NT2/D1 (cell line): ENCODE results near the gene PHACTR3.

Experiments used
- DNase-seq: peaks from one replicate; pipeline ENCODE4 v3.0.0-alpha.2; 2011; ENCODE audit warnings: low read depth, low spot score
- H3K27me3 ChIP-seq: 2 replicates; pipeline ENCODE4 v1.6.0; 2011; ENCODE audit warnings: mild to moderate bottlenecking; ENCODE audit not compliant: insufficient read length, insufficient read depth
- H3K36me3 ChIP-seq: 2 replicates; pipeline ENCODE4 v1.6.1; 2011; ENCODE audit warnings: mild to moderate bottlenecking, low read length, mixed read lengths; ENCODE audit not compliant: insufficient read depth, insufficient read length
- H3K4me1 ChIP-seq: 2 replicates; pipeline ENCODE4 v1.5.1; 2011; ENCODE audit not compliant: insufficient read depth, insufficient read length
- H3K4me3 ChIP-seq: 2 replicates; pipeline ENCODE4 v1.5.1; 2011; ENCODE audit warnings: low read depth; ENCODE audit not compliant: insufficient read length
- H3K9ac ChIP-seq: 2 replicates; pipeline ENCODE4 v1.6.0; 2011; ENCODE audit warnings: low read depth; ENCODE audit not compliant: insufficient read length
- H3K9me3 ChIP-seq: 2 replicates; pipeline ENCODE4 v1.5.1; 2011; ENCODE audit warnings: mild to moderate bottlenecking, low read length; ENCODE audit not compliant: insufficient read depth
- SUZ12 ChIP-seq: IDR thresholded peaks from 2 replicates; pipeline ENCODE4 v1.6.1; 2011; ENCODE audit not compliant: insufficient read length, insufficient read depth; ENCODE audit errors: extremely low read depth
- YY1 ChIP-seq: IDR thresholded peaks from 2 replicates; pipeline ENCODE4 v1.6.1; 2011; ENCODE audit not compliant: insufficient read length, insufficient read depth
- ZNF274 ChIP-seq: IDR thresholded peaks from 2 replicates; pipeline ENCODE4 v1.6.1; 2011; ENCODE audit warnings: mild to moderate bottlenecking, low read depth, low read length

PHACTR3 gene

GRCh38 chr20:59723607-59724456, 119.5 kb downstream of the PHACTR3 start:
- TF ChIP-seq SUZ12: no peak
- no peak for TF ChIP-seq YY1
- TF ChIP-seq ZNF274: no peak
- Histone ChIP-seq H3K27me3 (peaks cover 13% of the 10 kb centered on the region), H3K4me3 (no peak overlapping the region), H3K4me1 (no peaks in the 10 kb centered on the region), H3K9ac (no peak overlapping the region), H3K9me3 (no peaks in the 10 kb centered on the region), H3K36me3 (no peaks in the 10 kb centered on the region)
- no peak for DNase-seq

- TF ChIP-seq YY1 (no peak), ZNF274 (no peak), SUZ12 (no peak)
- Histone ChIP-seq H3K9ac (no peak overlapping the region), H3K36me3 (no peaks in the 10 kb centered on the region), H3K4me3 (no peak overlapping the region), H3K27me3 (peaks cover 13% of the 10 kb centered on the region), H3K4me1 (no peaks in the 10 kb centered on the region), H3K9me3 (no peaks in the 10 kb centered on the region)
- DNase-seq: no peak
Observed at GRCh38 chr20:59724457-59725366, 120.4 kb downstream of the PHACTR3 start.

DNA sequence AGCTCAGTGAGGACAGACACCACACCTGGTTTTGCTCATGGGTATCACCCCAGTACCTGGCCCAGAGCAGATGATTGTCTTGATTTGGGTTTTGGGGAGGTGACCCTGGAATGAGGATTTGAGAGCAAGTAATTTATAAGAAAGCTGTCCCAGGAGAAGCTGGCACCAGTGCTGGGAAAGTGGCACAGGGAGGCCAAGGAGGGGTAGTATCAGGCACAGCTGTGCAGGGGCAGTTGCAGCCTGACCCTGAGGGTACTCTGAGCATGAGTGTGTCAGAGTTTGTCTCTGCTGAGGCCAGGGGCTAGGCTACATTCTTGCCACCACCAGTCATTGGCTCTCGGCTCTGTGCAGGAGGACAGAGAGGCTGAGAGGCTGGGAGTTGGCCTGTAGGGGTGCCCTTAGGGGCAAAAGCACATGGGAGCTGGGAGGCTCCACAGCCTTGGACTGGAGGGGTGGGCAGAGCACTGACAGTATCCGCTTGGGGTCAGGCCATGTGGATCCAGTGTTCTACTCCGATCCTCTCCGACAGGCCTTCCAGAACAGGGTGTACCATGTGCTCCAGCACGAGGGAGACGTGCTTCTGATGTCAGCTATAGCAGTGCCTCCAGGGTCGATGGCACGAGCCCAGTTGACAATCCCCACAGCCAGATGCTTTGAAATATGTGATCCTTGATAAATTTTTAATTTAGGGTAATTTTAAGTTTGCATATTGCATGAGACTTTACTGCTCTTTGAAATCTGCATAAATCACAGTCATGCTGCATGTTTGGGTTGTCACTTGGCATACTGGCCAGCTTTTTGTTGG, 121.3 kb downstream of the PHACTR3 start:
- no peak for DNase-seq
- Histone ChIP-seq H3K36me3 (no peaks in the 10 kb centered on the region), H3K9me3 (no peaks in the 10 kb centered on the region), H3K4me3 (no peak overlapping the region), H3K27me3 (peaks cover 19% of the 10 kb centered on the region), H3K9ac (no peak overlapping the region), H3K4me1 (no peaks in the 10 kb centered on the region)
- no peak for TF ChIP-seq YY1
- no peak for TF ChIP-seq SUZ12
- no peak for TF ChIP-seq ZNF274

- H3K27me3 ChIP-seq: peaks cover 20% of the 10 kb centered on the region
Observed at GRCh38 chr20:59726281-59726595, 121.9 kb downstream of the PHACTR3 start.

DNA sequence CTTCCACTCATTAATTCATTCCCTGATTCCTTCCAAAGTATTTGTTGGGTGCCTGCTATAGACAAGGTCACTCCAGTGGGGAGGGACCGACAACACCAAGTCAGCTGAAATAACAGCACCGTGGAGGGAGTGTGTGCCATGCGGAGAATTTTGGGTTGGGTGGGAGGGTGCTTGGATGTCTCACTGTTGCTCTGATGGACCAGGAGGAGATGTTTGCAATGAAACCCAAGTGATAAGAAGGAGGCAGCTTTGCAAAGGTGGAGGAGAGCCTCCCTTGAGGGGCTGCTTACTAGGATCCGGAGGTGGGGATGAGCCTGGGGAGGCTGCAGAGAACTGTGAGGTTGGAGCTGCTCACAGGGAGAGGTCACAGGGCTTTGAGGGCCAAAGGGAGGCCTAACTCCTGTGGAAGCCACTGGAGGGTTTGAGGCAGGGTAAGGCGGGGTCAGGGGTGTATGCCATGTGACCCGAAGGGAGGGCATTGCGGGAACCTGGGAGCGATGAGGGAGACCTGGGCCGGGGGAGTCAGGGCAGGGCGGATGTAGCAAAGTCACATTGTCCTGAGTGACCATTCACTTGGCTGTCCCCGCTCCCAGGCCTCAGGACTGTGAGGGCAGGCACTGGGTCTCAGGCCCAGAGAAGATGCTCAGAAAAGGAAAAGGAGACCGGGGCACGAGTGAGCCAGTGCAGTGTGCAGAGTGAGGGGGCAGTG, 124.5 kb downstream of the PHACTR3 start:
- Histone ChIP-seq H3K36me3 (no peaks in the 10 kb centered on the region), H3K9ac (no peak overlapping the region), H3K27me3 (peaks cover 21% of the 10 kb centered on the region), H3K4me3 (no peak overlapping the region), H3K4me1 (no peaks in the 10 kb centered on the region), H3K9me3 (no peaks in the 10 kb centered on the region)
- no peak for DNase-seq
- TF ChIP-seq ZNF274 (no peak), SUZ12 (no peak), YY1 (no peak)

More at GRCh38 chr20:59726281-59726595, 121.9 kb downstream of the PHACTR3 start:
- TF ChIP-seq YY1 (no peak), SUZ12 (no peak), ZNF274 (no peak)
- no peak overlapping the region for H3K4me3 ChIP-seq
- no peak overlapping the region for H3K9ac ChIP-seq
- DNase-seq: no peak
- H3K9me3 ChIP-seq: no peaks in the 10 kb centered on the region
- no peaks in the 10 kb centered on the region for H3K4me1 ChIP-seq
- no peaks in the 10 kb centered on the region for H3K36me3 ChIP-seq

DNA sequence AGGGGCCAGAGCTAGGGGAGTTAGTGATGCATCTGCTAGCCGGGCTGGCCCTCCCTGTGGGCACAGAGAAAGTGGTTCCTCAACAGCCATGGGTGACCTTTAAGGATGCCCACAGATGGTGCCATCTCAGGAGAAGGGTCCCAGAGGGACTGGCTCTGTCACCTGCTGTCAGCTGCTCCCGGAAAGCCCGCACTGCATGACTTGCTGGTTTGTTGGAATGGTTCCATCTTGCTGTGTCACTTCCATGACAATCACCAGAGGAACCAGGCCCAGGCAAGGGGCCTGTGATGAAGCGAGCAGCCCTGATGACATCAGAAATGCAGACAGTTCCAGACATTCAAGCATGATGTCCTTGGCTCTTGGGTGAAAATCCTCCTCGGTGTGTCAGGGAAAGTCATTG, 125.2 kb downstream of the PHACTR3 start:
- Histone ChIP-seq H3K27me3 (peaks cover 19% of the 10 kb centered on the region), H3K4me1 (no peaks in the 10 kb centered on the region)
- TF ChIP-seq ZNF274: no peak
- TF ChIP-seq SUZ12: no peak
- no peak for TF ChIP-seq YY1

More for the DNA sequence above, 125.2 kb downstream of the PHACTR3 start:
- DNase-seq: no peak
- H3K9ac ChIP-seq: no peak overlapping the region
- no peaks in the 10 kb centered on the region for H3K36me3 ChIP-seq
- H3K4me3 ChIP-seq: no peak overlapping the region
- H3K9me3 ChIP-seq: no peaks in the 10 kb centered on the region
